ENCODE data around the gene KARS1. TPM values are rescaled to one million over a fixed set of nuclear protein-coding genes. Genes with fewer than 3 reads are reported as not detected.
A peak's percentile ranks its signal among the peaks of the same experiment; 100 is the strongest.

Gene KARS1
- total RNA-seq, result 100 to 1,000 TPM; 111 to 152 (median 129) TPM
- polyA plus RNA-seq, result 100 to 1,000 TPM in 1 of 2 donors, 10 to 100 TPM in 1; 93.2 to 154 TPM
- long read RNA-seq, donor 1, transcript KARS-201 (14 exons, 2,005 nt), result major isoform, 105 of 156 reads
- long read RNA-seq, donor 1, transcript KARS-202 (15 exons, 2,421 nt), result minor isoform, 31 of 156 reads
- long read RNA-seq, donor 1, partial matches to known transcripts, result 8 of 156 reads
- long read RNA-seq, donor 1, other reads (novel, unspliced or antisense), result 11 of 156 reads
- long read RNA-seq, donor 2, transcript KARS-201 (14 exons, 2,005 nt), result major isoform, 415 of 631 reads
- long read RNA-seq, donor 2, transcript KARS-202 (15 exons, 2,421 nt), result minor isoform, 143 of 631 reads
- long read RNA-seq, donor 2, partial matches to known transcripts, result 17 of 631 reads
- long read RNA-seq, donor 2, other reads (novel, unspliced or antisense), result 51 of 631 reads
- long read RNA-seq, donor 3, transcript KARS-201 (14 exons, 2,005 nt), result major isoform, 74 of 138 reads
- long read RNA-seq, donor 3, transcript KARS-202 (15 exons, 2,421 nt), result minor isoform, 35 of 138 reads
- long read RNA-seq, donor 3, partial matches to known transcripts, result 13 of 138 reads
- long read RNA-seq, donor 3, other reads (novel, unspliced or antisense), result 15 of 138 reads

- peaks cover 0 to 34% (median 26%) of the 10 kb centered on the region in 9 donors for H3K36me3 ChIP-seq
Measured at GRCh38 chr16:75647492-75648264, at the start of gene KARS1, which contains the start of gene TERF2IP. Gene KARS1, minus strand, starts transcription at chr16:75647665. Its CDS starts 26 bp downstream, at chr16:75647639. Gene TERF2IP, plus strand, starts transcription at chr16:75647773. Its CDS starts 110 bp downstream, at chr16:75647883.

GRCh38 chr16:75695708-75696107, 48.2 kb upstream of the KARS1 start:
- peak in 5 of 12 donors; percentile 3 to 17 (median 7) for TF ChIP-seq CTCF (IDR thresholded peaks at IDR 0.05)
- no peak for TF ChIP-seq POLR2A (IDR thresholded peaks at IDR 0.05)
- Histone ChIP-seq H3K27me3 (no peaks in the 10 kb centered on the region), H3K27ac (no peak overlapping the region), H3K36me3 (no peaks in the 10 kb centered on the region), H3K4me3 (no peak overlapping the region), H3K4me1 (no peaks in the 10 kb centered on the region), H3K9me3 (no peaks in the 10 kb centered on the region)
- no peak for DNase-seq
- no peak for ATAC-seq
- 82 to 87% (median 85%) methylated on average over 6 of the region's 6 CpGs for WGBS, 4 donors
- intact Hi-C loops (cut with DNase I), result no loop called here

More at GRCh38 chr16:75647492-75648264, at the start of gene KARS1, which contains the start of gene TERF2IP:
- H3K9me3 ChIP-seq, result no peaks in the 10 kb centered on the region
- 0 to 1% (median 0%) methylated on average over 28 to 76 of the region's 76 CpGs for WGBS, 4 donors
- intact Hi-C loops (cut with DNase I), result loop anchor here in 6 of 10 donors (1.0 to 10.0 kb wide), 5 partner anchors 24 to 117 kb away; partner anchors contain the start of gene ADAT1 (in 4 of the 6)
- H3K27me3 ChIP-seq, result no peaks in the 10 kb centered on the region
- peak; percentile 96 to 98 (median 98) for ATAC-seq
- peak; percentile 93 to 95 (median 94) for DNase-seq
- TF ChIP-seq POLR2A (IDR thresholded peaks at IDR 0.05), result peak; percentile 79 to 97
- no peak for TF ChIP-seq CTCF (IDR thresholded peaks at IDR 0.05)
- peak within 1 kb of the TSS; percentile 85 to 99 (median 95) for H3K4me3 ChIP-seq
- peaks cover 21 to 65% (median 48%) of the 10 kb centered on the region in 12 donors for H3K4me1 ChIP-seq
- peak within 1 kb of the TSS; percentile 93 to 99 (median 97) for H3K27ac ChIP-seq

GRCh38 chr16:75687361-75687760, 39.9 kb upstream of the KARS1 start:
- no peak for DNase-seq
- intact Hi-C loops (cut with DNase I), result no loop called here
- no peak overlapping the region for H3K27ac ChIP-seq
- H3K4me3 ChIP-seq, result no peak overlapping the region
- no peaks in the 10 kb centered on the region for H3K9me3 ChIP-seq
- TF ChIP-seq CTCF (IDR thresholded peaks at IDR 0.05), result no peak
- no peaks in the 10 kb centered on the region for H3K27me3 ChIP-seq
- ATAC-seq, result peak in 2 of 4 donors; percentile 50 to 52
- no peaks in the 10 kb centered on the region for H3K36me3 ChIP-seq
- H3K4me1 ChIP-seq, result peaks cover 0 to 15% (median 0%) of the 10 kb centered on the region in 12 donors

All from heart left ventricle (tissue), 16 donors.